IPS DF 4.7 (cell line): ENCODE results near the gene C19orf47.

Source experiments
- DNase-seq: peaks from one replicate; pipeline ENCODE4 v3.0.0-alpha.2; 2013; ENCODE audit warnings: low spot score; ENCODE audit errors: extremely low read depth

Gene C19orf47

GRCh38 chr19:40282920-40283319, 65.3 kb downstream of the C19orf47 start:
- no peak for DNase-seq

- no peak for DNase-seq
Observed at GRCh38 chr19:40282209-40282580, 66.0 kb downstream of the C19orf47 start.

GRCh38 chr19:40281381-40282208, 66.6 kb downstream of the C19orf47 start:
- no peak for DNase-seq

- no peak for DNase-seq
Observed at GRCh38 chr19:40280608-40281221, 67.5 kb downstream of the C19orf47 start.

- DNase-seq, result no peak
Observed at GRCh38 chr19:40279761-40280607, 68.2 kb downstream of the C19orf47 start.

- DNase-seq, result no peak
Observed at GRCh38 chr19:40279120-40279551, 69.1 kb downstream of the C19orf47 start.

- DNase-seq, result no peak
Observed at GRCh38 chr19:40278361-40279035, 69.7 kb downstream of the C19orf47 start.

GRCh38 chr19:40277356-40278059, 70.7 kb downstream of the C19orf47 start:
- DNase-seq, result no peak

GRCh38 chr19:40274585-40275544, 73.3 kb downstream of the C19orf47 start:
- no peak for DNase-seq

GRCh38 chr19:40273469-40274360, 74.5 kb downstream of the C19orf47 start:
- DNase-seq, result no peak

GRCh38 chr19:40272261-40272660, 75.9 kb downstream of the C19orf47 start:
- no peak for DNase-seq

GRCh38 chr19:40271706-40272105, 76.5 kb downstream of the C19orf47 start:
- DNase-seq, result no peak

- no peak for DNase-seq
Observed at GRCh38 chr19:40270362-40271089, 77.7 kb downstream of the C19orf47 start.
